ENCODE results near the gene EARS2.
"Not testable (repeated sequence)": the region's sequence is repeated elsewhere in the genome, so short reads cannot be mapped to it uniquely, and the experiment has no call there.

Gene EARS2

GRCh38 chr16:23485841-23486240 lies 71.3 kb downstream of the EARS2 start:
- DNase-seq (ENCODE audit: insufficient read length, low spot score) (no peak), FAIRE-seq (no peak)

DNA sequence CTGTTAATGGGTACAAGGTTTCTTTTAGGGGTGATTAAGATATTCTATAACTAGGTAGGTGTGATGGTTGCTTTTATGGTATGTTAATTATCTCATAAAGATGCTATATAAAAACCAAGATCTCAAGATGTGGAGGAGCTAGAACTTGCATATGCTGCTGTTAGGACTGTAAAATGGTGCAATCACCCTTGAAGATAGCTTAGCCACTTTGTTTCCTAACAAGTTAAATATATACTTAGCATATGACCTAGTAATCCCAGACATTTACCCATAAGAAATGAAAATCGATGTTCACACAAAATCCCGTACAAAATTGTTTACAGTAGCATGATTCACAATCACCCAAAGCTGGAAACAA lies 71.9 kb downstream of the EARS2 start:
- no peak for FAIRE-seq
- DNase-seq (ENCODE audit: insufficient read length, low spot score): no peak

DNA sequence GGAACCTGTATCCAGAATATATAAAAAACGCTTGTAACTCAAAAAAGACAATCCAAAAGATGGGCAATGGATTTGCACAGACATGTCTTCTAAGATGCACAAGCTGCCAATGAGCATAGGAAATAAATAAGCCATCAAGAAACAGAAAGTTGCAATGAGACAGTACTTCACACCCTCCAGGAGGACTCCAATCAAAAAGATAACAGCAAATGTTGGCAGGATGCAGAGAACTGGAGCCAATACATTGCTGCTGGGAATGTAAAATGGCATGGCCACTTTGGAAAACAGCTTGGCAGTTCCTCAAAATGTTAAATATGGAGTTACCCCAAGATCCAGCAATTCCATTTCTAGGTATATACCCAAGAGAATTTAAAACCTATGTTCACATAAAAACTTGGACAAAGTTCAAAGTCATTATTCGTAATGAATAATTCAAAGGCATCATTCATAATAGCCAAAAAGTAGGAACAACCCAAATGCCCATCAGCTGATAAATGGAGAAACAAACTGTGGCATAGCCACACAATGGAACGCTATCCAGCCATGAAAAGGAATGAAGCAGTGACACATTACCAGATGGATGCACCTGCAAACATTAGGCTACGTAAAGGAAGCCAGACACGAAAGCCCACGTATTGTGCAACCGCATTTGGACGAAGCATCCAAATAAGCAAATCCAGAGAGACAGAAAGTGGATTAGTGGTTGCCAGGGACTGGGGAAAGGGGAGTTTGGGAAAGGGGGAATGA lies 72.5 kb downstream of the EARS2 start:
- FAIRE-seq (no peak), DNase-seq (ENCODE audit: insufficient read length, low spot score) (no peak)

- FAIRE-seq; DNase-seq (ENCODE audit: insufficient read length, low spot score): not testable (repeated sequence)
Observed at GRCh38 chr16:23483492-23483891, 73.7 kb downstream of the EARS2 start.

DNA sequence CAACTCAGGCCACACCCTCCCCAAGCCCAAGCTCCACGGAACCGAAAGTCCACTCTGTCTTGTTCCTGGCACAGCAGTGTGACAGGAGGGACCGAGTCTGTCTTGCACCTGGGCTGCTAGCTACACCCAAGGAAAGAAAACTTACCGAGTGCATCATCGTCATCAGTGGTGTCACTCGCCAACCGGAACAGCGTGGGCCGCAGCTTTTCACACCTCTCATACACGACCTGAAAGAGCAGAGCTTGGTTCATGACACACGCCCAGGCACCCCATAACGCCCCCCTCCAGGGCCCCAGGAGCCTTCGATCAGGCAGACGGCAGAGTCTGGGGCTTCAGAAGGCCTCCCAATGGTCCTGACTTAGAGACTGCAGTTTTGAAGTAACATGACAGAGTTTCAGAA lies 74.4 kb downstream of the EARS2 start:
- DNase-seq (ENCODE audit: insufficient read length, low spot score): peak; percentile 20
- FAIRE-seq: peak; percentile 37

GRCh38 chr16:23480257-23480656 lies 76.9 kb downstream of the EARS2 start:
- FAIRE-seq: no peak

GRCh38 chr16:23479138-23479537 lies 78.0 kb downstream of the EARS2 start:
- DNase-seq (ENCODE audit: insufficient read length, low spot score) (no peak), FAIRE-seq (no peak)

More at GRCh38 chr16:23480257-23480656, 76.9 kb downstream of the EARS2 start:
- DNase-seq (ENCODE audit: insufficient read length, low spot score): no peak

DNA sequence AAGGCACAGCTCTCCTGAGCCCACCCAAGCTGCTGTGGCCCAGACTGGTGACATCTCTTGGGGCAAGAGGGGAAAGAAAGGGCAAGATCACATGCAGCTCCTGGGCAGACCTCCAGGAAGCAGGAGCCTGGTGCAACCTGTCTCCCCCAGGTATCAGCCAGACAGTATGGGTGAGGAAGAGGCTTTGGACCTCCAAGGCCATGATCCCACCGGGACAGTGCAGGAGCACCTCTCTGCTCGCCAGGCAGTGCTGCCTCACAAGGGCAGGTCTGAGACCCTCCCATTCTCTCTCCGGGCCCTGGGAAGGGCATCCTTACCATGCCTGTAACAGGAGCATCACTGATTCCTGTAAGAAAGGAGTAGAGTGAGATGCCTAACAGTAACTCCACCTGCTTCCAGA lies 78.6 kb downstream of the EARS2 start:
- FAIRE-seq (no peak), DNase-seq (ENCODE audit: insufficient read length, low spot score) (no peak)

- no peak for DNase-seq (ENCODE audit: insufficient read length, low spot score)
- no peak for FAIRE-seq
Observed at GRCh38 chr16:23476289-23476688, 80.9 kb downstream of the EARS2 start.

Data from GM19239 (cell line).